Glomerular endothelial cell (primary cell): ENCODE data around the gene ALKBH7. TPM values are rescaled to one million over a fixed set of nuclear protein-coding genes. Genes with fewer than 3 reads are reported as not detected.
A peak's percentile ranks its signal among the peaks of the same experiment; 100 is the strongest.
"Not testable (repeated sequence)": the region's sequence is repeated elsewhere in the genome, so short reads cannot be mapped to it uniquely, and the experiment has no call there.

Experiments
- DNase-seq: peaks from one replicate; pipeline ENCODE4 v3.0.0-alpha.2; 2011; ENCODE audit warnings: low read depth, low spot score; ENCODE audit errors: extremely low read depth
- total RNA-seq: library from RNA; depleted of rRNA; stranded (reverse); fragments of >200 nt; gene quantifications from 2 replicates; pipeline ENCODE4 v1.2.3, GENCODE V29; 2015

Gene ALKBH7
- total RNA-seq = 50.4 and 51.5 TPM in 2 replicates

DNA sequence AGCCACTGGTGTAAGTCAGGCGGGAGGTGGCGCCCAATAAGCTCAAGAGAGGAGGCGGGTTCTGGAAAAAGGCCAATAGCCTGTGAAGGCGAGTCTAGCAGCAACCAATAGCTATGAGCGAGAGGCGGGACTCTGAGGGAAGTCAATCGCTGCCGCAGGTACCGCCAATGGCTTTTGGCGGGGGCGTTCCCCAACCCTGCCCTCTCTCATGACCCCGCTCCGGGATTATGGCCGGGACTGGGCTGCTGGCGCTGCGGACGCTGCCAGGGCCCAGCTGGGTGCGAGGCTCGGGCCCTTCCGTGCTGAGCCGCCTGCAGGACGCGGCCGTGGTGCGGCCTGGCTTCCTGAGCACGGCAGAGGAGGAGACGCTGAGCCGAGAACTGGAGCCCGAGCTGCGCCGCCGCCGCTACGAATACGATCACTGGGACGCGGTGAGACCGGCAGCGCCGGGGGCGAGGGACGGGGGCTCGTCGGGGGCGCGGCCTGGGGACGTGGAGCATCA, at the start of gene ALKBH7:
Gene ALKBH7 (plus strand): TSS at position 201 of the 502 bp plus-strand sequence. CDS start 27 bp downstream, at position 228.
- peak; percentile 98 for DNase-seq

GRCh38 chr19:6324757-6325156, 47.8 kb upstream of the ALKBH7 start:
- no peak for DNase-seq

DNA sequence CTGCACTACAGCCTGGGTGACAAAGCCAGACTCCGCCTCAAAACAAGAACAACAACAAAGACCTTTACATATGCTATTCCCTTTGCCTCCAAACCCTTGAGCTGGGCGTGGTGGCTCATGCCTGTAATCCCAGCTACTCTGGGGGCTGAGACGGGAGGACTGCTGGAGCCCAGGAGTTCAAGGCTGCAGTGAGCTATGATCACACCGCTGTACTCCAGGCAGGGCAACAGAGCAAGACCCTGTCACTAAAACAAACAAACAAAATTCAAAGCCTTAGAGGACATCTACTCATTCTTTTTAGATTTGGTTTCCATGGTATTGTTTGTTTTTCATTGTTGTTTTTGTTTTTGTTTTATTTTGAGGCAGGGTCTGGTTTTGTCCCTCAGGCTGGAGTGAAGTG, 47.0 kb upstream of the ALKBH7 start:
- DNase-seq = no peak

- no peak for DNase-seq
Observed at GRCh38 chr19:6326815-6327214, 45.8 kb upstream of the ALKBH7 start.

- no peak for DNase-seq
Observed at GRCh38 chr19:6333439-6333838, 39.2 kb upstream of the ALKBH7 start, which contains the start of gene ACER1. Gene ACER1 (minus strand): TSS chr19:6333612. CDS start chr19:6333551, 61 bp downstream.

DNA sequence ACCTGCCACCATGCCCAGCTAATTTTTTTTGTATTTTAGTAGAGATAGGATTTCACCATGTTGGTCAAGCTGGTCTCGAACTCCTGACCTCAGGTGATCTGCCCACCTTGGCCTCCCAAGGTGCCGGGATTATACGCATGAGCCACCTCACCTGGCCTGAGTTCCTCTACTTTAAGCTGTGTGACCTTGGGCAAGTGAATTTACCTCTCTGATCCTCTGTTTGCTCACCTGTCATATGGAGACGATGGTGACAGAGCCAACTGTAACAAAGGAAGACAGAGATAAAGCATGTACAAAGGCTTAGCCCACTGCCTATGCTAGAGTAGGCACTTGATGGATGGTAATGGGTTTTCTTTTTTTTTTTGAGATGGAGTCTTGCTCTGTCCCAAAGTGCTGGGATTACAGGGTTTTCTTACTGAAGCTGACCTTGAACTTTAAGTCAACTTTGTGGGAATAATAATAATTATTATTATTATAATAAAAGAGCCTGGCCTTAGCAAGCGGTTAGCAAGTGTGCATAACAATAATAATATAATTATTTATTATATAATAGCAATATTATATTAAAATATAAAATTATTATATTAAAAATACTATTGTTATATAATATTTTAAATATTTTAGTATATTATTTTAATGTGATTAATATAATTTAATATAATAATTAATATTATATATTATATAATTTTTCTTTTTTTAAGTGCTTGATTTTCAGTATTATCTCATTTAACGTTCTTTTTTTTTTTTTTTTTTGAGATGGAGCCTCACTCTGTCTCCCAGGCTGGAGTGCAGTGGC, 37.9 kb upstream of the ALKBH7 start:
- no peak for DNase-seq

DNA sequence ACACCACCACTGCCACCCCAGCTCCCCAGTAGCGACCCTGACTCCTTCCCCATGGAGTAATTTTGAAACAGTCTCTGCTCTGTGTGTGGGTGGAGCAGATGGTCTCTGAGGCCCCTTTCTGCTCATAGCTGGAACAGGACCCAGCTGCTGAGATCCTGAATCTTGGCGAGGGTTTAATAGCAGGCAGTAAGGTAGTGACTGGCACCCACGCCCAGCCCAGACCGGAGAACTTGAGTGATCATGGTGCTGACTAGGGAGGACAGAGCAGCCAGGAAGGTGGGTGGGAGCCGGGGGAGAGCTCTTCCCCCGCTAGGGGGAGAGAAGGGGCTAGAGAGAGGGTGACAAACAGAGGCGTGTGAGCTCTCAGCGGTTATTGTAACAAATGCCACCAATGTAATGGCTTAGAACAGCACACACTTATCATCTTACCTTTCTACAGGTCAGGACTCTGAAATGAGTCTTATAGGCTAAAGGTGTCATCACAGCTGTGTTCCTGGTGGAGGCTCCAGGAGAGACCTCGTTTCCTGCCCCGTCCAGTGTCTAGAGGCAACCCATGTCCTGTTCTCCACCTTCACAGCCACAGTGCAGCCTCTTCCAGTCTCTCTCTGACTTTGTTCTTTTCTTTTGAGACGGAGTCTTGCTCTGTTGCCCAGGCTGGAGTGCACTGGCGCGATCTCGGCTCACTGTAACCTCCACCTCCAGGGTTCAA, 31.9 kb upstream of the ALKBH7 start:
- DNase-seq = no peak

GRCh38 chr19:6343462-6343861, 29.1 kb upstream of the ALKBH7 start:
- DNase-seq = no peak

- DNase-seq = not testable (repeated sequence)
Observed at GRCh38 chr19:6349271-6349670, 23.3 kb upstream of the ALKBH7 start.

- no peak for DNase-seq
Observed at GRCh38 chr19:6350688-6351087, 21.9 kb upstream of the ALKBH7 start.

DNA sequence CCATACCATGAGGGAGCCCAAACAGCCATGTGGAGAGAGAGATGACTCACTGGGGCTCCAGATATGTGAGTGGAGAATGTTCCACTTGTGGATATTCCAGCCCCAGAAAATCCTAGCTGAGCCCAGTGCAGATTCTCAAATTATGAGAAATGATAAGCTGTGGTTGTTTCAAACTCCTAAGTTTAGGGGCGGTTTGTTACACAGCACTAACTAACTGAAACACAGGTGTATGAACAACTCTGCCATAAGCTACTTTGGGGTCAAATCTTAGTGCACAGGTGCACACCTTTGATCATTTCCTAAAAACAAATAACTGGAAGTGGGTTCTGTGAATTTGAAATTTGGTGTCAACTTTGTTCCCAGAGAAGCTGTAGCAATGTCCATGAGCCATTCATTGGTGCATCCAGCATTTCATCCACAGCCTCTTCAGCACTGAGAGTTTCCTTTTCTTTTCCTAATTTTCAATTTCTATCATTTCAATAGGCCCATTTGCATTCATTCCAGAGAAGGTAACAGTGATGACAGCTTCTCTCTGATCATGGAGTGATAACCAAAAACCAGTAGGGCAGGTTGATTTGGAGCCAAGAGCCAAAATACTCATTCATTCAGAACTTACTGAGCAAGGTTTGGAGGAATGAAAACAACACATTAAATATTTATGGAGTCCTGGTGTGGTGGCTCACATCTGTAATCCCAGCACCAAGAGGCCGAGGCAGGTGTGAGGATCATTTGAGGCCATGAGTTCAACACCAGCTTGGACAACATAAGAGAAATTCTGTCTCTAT, 20.0 kb upstream of the ALKBH7 start:
- DNase-seq = no peak

DNA sequence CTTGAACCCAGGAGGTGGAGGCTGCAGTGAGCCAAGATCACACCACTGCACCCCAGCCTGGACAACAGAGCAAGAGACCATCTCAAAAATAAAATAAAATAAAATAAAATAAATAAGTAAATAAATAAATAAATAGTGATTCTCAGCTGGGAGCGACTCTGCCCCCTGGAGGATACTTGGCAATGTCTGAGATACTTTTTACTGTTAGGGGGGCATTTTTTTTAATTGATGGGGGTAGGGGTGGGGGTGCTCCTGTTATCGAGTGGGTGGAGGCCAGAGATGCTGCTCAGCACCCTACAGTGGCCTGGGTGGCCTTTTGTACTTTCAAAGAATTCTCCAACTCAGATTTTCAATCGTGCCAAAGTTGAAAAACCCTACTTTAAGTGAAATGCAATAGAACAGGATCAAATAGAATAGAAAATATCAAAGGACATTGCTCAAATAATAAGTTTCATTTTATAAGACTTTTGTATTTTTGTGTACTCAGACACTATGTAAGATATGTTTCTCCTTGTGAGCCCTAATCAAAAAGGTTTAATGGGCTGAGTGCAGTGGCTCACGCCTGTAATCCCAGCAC, 18.4 kb upstream of the ALKBH7 start:
- DNase-seq = no peak

DNA sequence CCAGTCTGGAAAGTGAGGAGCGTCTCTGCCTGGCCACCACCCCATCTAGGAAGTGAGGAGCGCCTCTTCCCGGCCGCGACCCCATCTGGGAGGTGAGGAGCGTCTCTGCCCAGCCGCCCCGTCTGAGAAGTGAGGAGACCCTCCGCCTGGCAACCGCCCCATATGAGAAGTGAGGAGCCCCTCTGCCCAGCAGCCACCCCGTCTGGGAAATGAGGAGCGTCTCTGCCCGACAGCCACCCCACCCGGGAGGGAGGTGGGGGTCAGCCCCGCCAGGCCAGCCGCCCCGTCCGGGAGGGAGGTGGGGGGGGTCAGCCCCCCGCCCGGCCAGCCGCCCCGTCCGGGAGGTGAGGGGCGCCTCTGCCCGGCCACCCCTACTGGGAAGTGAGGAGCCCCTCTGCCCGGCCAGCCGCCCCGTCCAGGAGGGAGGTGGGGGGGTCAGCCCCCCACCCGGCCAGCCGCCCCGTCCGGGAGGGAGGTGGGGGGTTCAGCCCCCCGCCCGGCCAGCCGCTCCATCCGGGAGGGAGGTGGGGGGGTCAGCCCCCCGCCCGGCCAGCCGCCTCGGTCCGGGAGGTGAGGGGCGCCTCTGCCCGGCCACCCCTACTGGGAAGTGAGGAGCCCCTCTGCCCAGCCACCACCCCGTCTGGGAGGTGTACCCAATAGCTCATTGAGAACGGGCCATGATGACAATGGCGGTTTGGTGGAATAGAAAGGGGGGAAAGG, 17.1 kb upstream of the ALKBH7 start:
- DNase-seq = not testable (repeated sequence)

GRCh38 chr19:6357174-6357573, 15.4 kb upstream of the ALKBH7 start:
- no peak for DNase-seq

DNA sequence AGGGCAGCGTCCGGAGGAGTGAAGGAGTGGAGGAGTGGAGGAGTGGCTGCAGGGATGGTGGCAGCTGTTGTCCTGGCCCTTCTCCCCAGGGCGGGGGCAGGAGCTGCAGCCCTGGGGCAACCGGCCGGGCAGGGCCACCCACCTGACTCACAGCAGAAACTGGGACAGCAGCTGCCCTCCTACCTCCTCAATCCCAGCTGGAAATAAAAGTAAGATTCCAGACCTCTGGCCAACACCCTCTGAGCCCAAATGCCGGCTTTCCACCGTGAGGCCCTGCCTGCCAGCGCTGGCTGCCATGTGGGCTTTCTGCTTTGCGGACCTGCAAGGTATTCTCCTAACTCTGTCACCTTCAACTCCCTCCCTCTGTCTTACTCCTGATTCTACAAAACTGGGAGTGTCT, 14.6 kb upstream of the ALKBH7 start:
- DNase-seq = no peak

GRCh38 chr19:6359568-6360341, 12.8 kb upstream of the ALKBH7 start:
- no peak for DNase-seq

GRCh38 chr19:6360445-6360844, 12.1 kb upstream of the ALKBH7 start:
- not testable (repeated sequence) for DNase-seq

GRCh38 chr19:6360857-6361216, 11.8 kb upstream of the ALKBH7 start:
- not testable (repeated sequence) for DNase-seq

DNA sequence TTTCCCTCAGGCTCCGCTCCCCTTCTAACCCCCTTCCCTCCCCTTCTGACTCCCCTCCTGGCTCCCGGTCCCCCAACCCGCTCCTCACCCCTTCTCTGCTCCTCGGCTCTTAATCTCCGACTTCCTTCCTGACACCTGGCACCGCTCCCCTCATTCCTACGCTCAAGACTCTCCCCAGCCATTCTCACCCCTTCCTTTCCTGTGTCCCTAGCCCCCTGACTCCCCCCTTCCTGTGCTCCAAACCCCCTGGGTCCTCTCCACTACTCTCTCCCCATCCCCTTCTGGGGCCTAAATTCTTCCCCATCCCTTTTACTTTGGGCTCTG, 10.6 kb upstream of the ALKBH7 start:
- no peak for DNase-seq
